ENCODE measurements around the gene GAP43.
"Not testable (repeated sequence)": the region's sequence is repeated elsewhere in the genome, so short reads cannot be mapped to it uniquely, and the experiment has no call there.

Gene GAP43

DNA sequence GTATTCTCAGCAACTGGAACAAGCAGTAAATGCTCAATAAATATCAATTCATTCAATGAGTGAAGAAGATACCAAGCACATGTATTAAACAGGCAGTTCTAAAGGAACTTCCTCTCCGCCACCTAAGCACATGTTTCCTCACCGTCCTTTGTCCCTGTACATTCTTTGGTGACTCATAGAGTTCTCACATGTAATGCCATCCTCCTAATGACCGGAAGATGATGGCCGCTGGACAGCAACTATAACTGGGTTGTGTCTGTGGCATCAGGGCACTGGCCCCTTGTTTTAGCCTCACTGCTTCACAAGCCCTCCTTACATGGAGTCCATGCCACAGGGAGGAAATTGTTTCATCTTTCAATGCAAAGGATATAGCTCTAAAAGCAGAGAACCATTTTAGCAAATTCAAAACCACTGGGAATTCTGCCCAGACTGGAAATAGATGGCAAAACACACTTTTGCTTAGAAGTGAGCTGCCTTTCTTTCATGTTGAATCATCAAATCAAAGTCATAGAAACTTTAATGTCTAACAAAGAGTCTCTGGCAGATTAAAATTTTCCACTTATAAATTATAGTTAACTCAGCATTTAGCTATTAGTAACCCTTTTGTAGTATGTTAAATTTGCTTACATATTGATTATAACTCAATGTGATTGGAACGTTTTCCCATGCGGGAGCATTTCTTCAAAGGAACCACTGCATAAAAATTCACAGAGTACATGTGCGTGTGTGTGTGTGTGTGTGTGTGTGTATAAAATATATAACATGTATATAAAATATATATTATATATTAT is 74.1 kb downstream of the GAP43 start:
- no peak for DNase-seq (ENCODE audit: low read depth in 3 of 3)

GRCh38 chr3:115698851-115699591 is 75.7 kb downstream of the GAP43 start:
- DNase-seq (ENCODE audit: low read depth in 3 of 3) = no peak

GRCh38 chr3:115699706-115700105 is 76.4 kb downstream of the GAP43 start:
- DNase-seq (ENCODE audit: low read depth in 3 of 3) = no peak

DNA sequence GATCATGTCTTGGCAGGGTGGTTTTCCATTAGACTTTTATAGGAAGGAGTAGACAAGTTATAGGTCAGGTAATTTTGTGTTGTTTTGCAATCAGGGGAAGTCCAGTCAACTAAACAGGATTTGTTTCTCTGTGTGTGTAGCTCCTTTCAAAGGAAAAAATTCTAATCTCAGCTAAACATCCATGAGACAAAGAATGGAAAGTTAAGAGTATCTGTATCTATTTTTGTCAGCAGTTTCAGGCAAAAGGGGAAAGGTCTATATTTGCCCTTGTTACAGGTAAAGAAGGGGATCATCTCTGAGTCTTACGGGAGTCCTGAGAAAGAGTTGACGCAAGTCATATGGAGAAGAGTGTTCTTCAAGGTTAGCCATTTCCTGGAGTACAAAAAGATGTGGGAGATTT is 79.3 kb downstream of the GAP43 start:
- no peak for DNase-seq (ENCODE audit: low read depth in 3 of 3)

- DNase-seq (ENCODE audit: low read depth in 3 of 3) = no peak
These were observed 81.5 kb downstream of the GAP43 start for GRCh38 chr3:115704661-115705338.

GRCh38 chr3:115706311-115706829 is 83.1 kb downstream of the GAP43 start:
- no peak for DNase-seq (ENCODE audit: low read depth in 3 of 3)

GRCh38 chr3:115708540-115708939 is 85.2 kb downstream of the GAP43 start:
- no peak for DNase-seq (ENCODE audit: low read depth in 3 of 3)

- no peak for DNase-seq (ENCODE audit: low read depth in 3 of 3)
These were observed 85.8 kb downstream of the GAP43 start for GRCh38 chr3:115709093-115709492.

GRCh38 chr3:115709931-115710330 is 86.6 kb downstream of the GAP43 start:
- no peak for DNase-seq (ENCODE audit: low read depth in 3 of 3)

GRCh38 chr3:115710799-115711198 is 87.5 kb downstream of the GAP43 start:
- DNase-seq (ENCODE audit: low read depth in 3 of 3) = no peak

- no peak for DNase-seq (ENCODE audit: low read depth in 3 of 3)
These were observed 89.6 kb downstream of the GAP43 start for GRCh38 chr3:115712871-115713270.

GRCh38 chr3:115713284-115713683 is 90.0 kb downstream of the GAP43 start:
- DNase-seq (ENCODE audit: low read depth in 3 of 3) = no peak

GRCh38 chr3:115715241-115715745 is 92.0 kb downstream of the GAP43 start:
- DNase-seq (ENCODE audit: low read depth in 3 of 3) = no peak

GRCh38 chr3:115720983-115721382 is 97.7 kb downstream of the GAP43 start:
- no peak for DNase-seq (ENCODE audit: low read depth in 3 of 3)

DNA sequence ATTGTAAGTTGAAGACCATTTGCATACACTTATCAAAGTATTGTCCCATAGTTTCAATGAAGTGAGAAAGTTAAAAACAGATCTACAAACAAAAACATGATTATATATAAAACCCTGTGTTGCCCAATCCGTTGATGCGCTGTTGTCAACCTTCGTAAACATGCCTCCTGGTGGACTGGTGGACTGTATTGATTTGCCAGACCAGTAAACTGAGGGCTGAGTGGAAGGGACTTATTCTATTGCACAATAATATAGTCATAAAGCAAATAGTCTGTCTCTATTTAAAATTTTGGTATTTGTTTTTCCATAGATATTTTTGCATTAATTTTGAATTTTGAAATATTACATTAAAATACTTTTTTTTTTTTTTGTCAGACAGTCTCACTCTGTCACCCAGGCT is 102.5 kb downstream of the GAP43 start:
- DNase-seq (ENCODE audit: low read depth in 3 of 3) = no peak

- no peak for DNase-seq (ENCODE audit: low read depth in 3 of 3)
These were observed 103.8 kb downstream of the GAP43 start for GRCh38 chr3:115727135-115727534.

DNA sequence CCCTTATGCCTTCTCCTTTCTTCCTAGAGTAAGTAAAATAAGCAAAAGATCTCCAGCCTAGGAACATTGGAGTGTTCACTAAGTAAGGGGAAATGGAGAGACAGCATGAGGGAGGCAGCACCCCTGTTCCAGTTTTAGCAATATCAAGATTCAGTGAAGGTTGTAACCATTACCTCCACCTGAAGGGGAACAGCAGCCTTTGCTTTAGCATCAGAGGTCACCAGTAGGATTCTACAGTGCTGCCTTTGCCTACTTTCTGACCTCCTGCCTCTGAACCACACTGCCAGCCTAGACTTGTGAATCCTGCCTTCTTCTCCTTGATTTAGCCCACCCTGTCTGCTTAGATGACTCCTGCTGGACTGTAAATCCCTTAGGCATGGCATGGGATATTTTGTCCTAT is 104.7 kb downstream of the GAP43 start:
- no peak for DNase-seq (ENCODE audit: low read depth in 3 of 3)

- not testable (repeated sequence) for DNase-seq (ENCODE audit: low read depth in 3 of 3)
These were observed 113.0 kb downstream of the GAP43 start for GRCh38 chr3:115736341-115736740.

GRCh38 chr3:115741650-115742049 is 118.3 kb downstream of the GAP43 start:
- DNase-seq (ENCODE audit: low read depth in 3 of 3) = no peak

DNA sequence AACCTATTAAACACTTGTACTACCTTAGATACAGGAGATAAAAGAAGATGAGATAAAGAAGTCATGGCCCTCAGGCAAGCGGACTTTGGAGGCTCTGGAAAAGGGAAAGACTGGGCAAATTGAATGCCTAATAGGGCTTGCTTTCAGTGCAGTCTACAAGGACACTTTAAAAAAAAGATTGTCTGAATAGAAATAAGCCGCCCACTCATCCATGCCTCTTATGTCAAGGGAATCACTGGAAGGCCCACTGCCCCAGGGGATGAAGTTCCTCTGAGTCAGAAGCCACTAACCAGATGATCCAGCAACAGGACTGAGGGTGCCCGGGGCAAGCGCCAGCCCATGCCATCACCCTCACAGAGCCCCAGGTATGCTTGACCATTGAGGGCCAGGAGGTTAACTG is 121.2 kb downstream of the GAP43 start:
- DNase-seq (ENCODE audit: low read depth in 3 of 3) = not testable (repeated sequence)

- not testable (repeated sequence) for DNase-seq (ENCODE audit: low read depth in 3 of 3)
These were observed 129.7 kb downstream of the GAP43 start for GRCh38 chr3:115752978-115753377.

DNA sequence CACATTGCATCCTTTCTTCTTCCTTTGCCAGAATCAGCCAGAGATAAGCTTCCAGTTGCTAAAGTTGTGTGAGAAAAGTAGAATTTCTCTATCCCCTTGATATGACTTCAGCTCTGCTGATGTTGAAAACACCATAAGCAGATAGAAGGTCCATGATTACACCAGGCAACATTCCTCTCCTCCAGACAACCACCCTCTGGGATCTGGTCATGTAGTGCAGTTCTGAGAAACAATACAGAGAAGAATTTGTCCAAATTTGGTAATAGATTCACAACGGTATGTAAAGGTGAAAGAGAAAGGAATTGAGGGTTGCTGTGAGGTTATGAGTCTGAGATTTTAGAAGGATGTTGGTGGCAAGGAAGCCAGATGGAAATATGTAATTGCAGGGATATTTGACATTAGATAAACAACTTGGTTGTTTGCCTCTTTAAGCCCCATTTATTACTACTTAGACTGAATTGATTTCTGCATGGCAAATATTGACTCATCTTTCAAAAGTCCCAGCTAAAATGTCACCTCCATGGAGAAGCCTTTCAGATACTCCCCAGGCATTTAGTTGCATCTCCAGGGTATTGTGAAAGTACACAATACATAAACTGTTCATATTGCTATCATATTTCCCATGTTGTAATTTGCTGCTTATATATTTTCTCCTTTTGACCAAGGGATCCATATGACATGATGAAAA is 134.9 kb downstream of the GAP43 start:
- DNase-seq (ENCODE audit: low read depth in 3 of 3) = no peak
